GM21390 (cell line): ENCODE data around the gene BPIFB6.

ENCODE experiments used
- ATAC-seq: cut with Tn5 transposase; IDR thresholded peaks from one replicate; pipeline ENCODE4 v1.9.1; 2021; ENCODE audit not compliant: unreplicated experiment

Gene BPIFB6

GRCh38 chr20:33059741-33060390 is 28.4 kb downstream of the BPIFB6 start:
- no peak for ATAC-seq

DNA sequence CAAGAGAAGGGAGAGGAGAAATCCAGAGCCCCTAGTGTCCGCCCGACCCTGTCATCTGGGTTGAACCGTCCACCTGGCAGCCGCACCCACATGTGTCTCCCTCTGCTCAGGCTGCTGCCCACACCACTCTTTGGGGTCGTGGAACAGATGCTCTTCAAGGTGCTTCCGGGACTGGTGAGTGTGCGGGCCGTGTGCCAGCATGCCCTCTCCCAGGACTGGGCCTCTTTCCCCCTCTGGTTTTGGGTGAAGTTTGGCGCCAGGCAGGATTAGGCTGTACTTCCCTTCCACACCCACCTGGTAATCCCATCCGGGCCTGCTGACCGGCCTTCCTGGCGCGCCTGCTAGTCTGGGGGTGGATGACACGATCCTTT is 30.2 kb downstream of the BPIFB6 start:
- ATAC-seq, result no peak

DNA sequence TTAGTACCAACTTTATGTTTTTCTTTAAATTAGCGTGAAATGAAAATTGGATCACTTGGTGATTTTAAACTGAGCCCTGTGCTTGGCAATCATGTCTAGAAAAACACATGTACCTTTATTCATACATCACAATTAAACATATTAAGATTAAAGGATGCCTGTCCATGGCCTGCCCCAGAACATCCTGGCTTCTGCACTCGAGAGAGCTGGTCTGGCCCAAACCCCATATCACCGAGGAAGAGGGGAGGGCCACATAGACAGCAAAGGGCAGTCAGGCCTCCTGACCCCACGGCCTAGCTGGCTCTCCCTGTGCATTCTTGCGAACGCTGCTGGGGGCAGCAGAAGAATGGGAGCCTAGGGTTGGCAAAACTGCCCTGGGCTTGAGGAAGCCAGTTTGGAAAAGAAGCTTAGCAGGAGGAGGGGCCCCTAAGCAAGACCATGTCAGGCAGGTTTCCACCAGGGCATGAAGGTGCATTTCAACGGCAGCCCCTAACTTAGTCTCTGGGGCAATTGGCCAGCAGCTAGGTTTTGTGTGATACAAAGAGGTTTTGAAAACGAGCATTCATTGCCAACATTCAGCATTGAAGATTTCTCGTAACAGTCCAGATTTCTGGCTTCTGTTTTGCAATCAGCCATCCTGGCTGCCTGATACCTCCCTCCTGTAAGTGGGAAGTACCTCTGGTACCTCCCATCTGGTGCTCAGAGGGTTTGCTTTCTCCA is 30.8 kb downstream of the BPIFB6 start:
- ATAC-seq, result no peak

DNA sequence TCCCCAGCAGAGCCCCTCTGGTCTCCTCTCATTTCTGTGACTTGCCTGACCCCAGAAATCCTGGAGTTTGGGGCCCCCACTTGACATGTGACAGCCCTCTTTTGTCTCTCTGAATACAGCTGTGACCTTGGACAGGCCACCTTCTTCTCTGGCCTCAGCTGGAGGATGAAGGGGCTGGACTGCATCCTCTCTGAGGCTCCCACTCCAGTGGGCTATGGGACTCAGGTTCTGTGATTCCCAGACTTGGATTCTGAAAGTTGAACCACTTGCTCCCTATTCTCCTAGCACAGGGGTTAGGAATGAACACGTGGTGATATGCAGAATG is 31.3 kb downstream of the BPIFB6 start:
- no peak for ATAC-seq

- no peak for ATAC-seq
Measured at GRCh38 chr20:33063271-33063670, 31.8 kb downstream of the BPIFB6 start.

DNA sequence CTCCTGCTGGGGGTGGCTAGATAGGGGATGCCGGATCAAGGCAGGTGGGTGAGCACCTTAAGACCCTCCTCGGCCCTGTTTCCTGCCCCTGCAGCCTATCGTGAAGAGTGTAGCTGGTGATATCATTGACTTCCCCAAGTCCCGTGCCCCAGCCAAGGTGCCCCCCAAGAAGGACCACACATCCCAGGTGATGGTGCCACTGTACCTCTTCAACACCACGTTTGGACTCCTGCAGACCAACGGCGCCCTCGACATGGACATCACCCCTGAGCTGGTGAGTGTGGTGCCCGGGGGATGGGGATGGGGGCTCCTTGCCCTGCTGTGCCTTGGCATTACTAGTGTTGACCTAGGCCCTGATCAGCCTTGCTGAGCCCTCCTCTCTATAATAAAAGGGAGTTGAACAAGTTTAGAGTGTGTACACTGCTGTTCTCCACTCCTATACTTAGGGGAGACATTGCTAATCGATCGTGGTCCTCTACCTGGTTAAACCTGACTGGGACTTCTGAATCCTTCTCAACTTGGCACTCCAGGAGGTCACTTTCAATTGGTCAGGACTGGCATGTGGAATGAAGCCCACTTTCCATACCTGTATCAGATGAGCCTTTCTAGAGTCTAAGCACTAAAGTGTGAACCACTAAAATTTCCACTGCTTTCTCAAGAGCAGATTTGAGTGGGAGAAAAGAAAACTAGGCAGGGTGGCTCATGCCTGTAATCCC is 33.3 kb downstream of the BPIFB6 start:
- ATAC-seq, result no peak

DNA sequence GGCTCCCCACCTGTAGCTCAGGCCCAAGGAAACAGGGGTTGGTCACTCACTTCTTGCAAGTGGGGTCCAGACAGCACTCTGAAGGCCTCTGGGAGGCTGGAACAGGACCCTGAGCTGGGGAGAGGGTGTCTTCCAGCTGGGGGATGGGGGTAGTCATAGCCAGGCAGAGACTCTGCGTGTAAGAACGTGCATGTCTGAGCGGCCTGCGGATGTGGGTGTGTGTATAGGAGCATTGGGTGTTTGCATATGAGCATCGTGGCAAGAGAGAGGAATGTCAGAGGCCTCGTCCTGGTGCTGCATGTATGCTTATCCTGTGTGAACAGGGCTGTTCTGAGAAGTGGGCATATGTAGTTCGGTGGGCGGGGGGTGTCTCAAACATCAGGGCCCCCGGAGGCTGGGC is 34.3 kb downstream of the BPIFB6 start:
- ATAC-seq, result no peak

DNA sequence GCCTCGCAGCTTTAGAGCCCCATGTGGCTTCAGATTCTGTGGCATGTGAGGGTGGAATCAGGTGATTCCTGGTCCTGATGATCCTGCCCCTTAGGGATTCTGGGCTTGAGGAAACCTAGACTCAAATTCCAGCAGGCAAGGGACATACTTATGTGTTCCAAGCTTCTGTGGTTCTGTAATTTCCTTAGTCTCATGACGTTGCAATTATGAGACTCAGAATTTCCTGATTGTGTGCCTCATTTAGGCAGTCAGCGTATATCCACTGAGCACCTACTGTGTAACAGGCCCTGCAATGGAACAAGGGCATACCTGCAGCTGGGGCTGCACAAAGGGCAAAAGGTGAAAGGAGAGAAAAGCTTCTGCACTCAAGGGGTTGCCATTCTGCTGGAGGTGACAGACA is 36.4 kb downstream of the BPIFB6 start:
- no peak for ATAC-seq

DNA sequence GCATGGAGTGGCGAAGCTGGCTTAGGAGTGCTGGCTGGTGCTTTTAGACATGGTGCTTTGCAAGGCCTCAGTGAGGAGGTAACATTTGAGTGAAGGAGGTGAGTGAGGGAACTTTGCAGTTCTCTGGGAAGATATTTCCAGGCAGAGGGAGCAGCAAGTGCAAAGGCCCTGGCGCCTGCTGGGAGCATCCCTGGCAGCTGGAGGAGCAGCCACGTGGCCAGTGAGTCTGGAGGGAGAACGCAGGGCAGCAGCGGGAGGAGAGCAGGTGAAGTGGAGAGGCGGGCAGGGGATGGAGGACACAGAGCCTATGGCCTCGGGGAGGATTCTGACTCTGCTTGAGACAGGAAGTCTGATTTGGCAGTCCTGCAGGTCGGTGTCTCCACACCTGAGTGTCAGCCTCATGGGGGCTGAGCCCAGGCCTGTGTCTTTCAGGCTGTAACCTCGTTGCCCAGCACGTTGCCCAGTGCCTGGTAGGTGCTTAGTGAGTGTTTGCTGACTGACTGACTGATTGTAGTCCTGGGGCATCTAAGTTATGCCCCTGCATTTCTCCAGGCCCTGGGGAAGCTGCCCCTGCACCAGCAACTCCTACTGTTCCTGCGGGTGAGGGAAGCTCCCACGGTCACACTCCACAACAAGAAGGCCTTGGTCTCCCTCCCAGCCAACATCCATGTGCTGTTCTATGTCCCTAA is 36.9 kb downstream of the BPIFB6 start:
- ATAC-seq, result no peak

DNA sequence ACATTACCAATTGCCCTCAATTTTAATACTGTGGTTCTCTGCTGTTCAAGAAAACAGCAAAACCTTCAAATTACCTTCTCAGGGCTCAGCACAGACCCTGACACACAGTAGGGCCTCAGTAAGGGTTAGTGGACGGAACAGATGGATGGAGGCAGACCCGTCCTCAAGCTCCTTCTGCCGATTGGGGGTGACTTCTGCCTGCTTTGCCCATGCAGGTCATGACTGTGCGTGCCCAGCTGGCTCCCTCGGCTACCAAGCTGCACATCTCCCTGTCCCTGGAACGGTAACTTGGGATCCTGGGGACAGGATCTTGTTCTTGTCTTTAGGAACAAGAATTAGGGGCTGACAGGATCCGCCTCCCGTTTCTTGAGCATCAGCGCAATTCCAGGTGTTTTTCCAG is 38.2 kb downstream of the BPIFB6 start:
- no peak for ATAC-seq

- no peak for ATAC-seq
Measured at GRCh38 chr20:33070111-33071053, 38.9 kb downstream of the BPIFB6 start.

DNA sequence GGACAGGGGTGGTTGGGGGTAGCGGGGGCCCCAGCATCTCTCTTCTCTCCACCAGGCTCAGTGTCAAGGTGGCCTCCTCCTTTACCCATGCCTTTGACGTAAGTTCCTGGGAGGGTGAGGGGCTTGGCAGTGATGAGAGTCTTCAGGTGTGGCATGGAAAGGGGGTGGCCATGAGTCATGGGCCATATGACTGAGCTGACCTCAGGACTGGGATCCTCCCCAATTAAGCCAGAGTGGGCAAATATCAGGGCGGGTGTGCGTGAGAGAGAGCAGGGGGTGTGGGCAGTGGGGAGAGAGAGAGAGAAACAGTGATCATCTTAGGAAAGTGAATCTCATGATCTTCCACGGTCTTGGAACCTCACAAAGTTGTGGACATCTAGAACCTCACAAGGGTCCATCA is 39.8 kb downstream of the BPIFB6 start:
- ATAC-seq, result no peak

DNA sequence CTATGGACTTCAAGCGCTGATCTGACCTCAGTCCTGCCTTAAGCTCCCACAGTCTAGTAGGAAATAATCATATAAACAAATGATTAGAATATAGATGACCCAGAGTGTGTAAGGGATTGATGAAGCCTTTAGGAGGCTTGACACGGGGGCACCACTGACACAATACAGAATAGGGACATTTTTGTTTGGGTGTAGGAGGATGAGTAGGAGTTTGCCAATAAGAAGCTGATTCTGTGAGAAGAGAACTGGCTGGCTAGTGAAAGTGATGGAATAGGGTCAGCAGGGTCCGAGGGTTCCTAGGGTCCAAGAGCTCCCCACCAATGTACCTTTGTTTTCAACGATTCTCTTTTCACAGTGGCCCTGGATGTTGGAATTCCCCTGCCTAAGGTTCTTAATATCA is 40.9 kb downstream of the BPIFB6 start:
- ATAC-seq, result no peak

GRCh38 chr20:33072813-33073212 is 41.4 kb downstream of the BPIFB6 start:
- ATAC-seq, result no peak

- ATAC-seq, result no peak
Measured at GRCh38 chr20:33074675-33075074, 43.2 kb downstream of the BPIFB6 start.

- ATAC-seq, result no peak
Measured at GRCh38 chr20:33075281-33075680, 43.8 kb downstream of the BPIFB6 start.

DNA sequence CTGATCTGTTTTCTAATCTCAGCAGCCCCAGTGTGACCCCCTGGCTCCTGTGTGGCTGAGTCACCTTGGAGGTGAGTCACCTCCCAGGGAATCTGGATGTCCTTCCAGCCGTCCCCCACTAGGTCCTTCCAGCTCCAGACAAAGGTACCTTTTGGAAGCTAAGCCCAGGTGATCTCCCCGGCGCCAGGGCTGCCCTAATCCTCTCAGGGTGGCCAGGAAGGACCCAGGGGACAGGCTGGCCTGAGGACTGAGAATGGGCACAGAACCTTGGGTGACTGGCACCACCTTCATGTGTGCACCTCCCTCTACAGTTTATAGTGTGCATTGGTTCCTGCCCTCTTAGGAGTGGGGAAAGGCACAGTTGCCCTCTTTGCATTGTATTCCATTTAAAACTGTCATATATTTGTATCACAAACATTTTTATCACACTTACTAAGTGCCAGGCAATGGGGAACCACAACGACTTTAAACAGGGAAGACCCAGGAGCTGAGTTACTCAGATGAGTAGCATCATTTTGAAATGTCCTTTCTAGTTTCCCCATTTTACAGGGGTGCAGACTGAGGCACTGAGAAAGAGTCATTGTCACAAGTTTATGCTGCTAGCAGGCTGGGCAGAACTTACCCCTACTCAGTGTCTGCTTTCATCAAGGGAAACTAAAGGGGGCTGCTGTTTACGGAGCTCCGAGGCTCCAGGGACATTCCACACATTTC is 45.4 kb downstream of the BPIFB6 start:
- no peak for ATAC-seq

DNA sequence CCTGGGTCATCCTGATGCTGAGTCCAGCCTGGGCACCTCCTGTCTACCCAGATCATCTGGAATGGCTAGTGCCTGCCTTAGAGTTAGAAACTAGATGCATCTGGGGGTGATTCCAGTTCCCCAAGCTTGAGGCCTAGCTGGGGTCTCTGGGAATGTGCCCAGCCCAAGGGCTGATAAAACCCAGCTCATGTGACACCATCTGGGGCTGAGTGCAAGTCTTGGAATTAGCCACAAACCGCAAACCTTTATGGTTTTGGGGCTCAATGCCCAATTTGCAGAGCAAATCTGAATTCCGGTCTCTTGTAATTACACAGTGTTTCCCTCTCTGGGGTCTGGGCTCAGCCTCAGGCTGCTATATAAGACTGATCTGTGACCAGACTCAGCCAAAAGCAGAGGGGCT is 47.8 kb downstream of the BPIFB6 start, which contains the start of gene BPIFB4:
Gene BPIFB4 (plus strand): TSS at position 385 of the 400 bp plus-strand sequence. CDS start 1,884 bp downstream, outside the sequence.
- no peak for ATAC-seq

DNA sequence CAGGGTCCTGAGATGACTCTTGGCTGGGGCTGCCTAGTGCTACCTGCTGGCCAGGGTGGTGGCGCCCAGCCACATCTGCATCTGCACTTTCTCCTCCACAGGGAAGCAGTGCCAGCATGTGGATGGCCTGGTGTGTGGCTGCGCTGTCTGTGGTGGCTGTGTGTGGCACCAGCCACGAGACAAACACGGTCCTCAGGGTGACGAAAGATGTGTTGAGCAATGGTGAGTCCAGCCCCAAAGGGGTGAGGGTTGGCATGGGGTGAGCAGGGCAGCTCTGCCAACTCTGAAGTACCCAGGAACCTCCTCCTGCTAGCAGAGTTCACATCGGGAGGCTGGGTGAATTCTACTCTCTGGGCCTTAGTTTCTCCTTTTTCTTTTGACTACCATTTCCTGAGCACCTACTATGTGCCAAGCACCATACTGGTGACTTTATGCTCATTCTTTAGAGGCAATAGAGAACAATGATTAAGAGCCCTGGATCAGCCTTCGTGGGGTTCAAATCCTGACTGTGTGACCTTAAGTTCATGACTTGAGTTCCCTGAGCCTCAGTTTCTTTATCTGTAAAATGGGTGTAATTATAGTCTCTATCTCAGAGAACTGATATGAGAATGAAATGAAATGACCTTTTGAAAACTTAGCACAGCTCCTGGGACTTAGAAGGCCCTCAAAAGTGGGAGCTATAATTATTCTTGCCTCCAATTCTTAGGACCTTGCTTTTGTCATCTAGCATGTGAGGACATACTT is 50.1 kb downstream of the BPIFB6 start:
- ATAC-seq, result no peak
